ENCODE data around the gene ARHGEF4.
"Not testable (repeated sequence)": the region's sequence is repeated elsewhere in the genome, so short reads cannot be mapped to it uniquely, and the experiment has no call there.

The ARHGEF4 gene

DNA sequence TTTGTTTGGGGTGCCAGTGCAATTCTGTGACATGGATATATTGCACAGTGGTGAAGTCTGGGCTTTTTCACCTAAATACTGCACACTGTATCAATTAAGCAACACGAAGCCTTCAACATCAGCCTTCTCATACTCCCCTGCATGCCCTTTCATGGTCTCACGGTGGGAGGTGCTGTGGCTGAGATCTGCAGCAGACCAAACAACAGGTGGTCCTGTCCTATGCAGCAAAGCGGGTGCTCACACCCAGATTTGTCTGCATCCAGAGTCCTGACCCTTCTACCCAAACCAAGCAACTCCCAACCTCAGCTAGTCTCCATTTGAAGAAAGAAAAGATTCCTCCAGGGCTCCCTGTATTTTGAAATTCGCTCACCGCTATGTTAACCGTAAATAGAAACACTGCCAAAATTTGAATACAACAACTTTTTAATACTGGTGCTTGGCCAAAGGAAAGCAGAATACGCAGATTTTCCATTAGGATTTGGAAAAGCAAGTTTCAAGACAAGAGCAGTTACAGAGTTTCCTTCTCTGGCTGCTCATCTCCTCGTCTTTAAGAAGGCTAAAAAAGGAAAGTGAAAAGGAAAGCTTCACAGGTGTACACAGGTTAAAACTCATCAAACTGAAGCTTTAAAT is 221.6 kb downstream of the ARHGEF4 start:
- no peak for DNase-seq

DNA sequence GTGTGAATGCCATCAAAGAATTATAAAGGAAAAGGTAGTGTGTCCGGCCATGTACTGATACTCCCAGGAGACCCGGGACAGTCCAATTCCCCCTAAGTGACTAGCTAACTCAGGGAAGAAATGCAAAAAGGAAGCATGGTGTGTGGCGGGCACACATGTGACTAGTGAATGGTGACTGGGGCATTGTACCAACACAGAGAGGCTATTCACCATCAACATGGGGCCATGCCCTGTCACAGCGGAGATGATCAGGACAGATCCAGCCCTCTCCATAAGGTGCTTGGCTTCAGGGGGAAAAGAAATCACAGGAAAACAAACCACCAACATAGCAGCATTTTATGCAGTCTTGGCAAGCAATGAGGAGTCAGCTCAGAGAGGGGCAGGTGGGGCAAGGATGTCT is 222.2 kb downstream of the ARHGEF4 start:
- no peak for DNase-seq

DNA sequence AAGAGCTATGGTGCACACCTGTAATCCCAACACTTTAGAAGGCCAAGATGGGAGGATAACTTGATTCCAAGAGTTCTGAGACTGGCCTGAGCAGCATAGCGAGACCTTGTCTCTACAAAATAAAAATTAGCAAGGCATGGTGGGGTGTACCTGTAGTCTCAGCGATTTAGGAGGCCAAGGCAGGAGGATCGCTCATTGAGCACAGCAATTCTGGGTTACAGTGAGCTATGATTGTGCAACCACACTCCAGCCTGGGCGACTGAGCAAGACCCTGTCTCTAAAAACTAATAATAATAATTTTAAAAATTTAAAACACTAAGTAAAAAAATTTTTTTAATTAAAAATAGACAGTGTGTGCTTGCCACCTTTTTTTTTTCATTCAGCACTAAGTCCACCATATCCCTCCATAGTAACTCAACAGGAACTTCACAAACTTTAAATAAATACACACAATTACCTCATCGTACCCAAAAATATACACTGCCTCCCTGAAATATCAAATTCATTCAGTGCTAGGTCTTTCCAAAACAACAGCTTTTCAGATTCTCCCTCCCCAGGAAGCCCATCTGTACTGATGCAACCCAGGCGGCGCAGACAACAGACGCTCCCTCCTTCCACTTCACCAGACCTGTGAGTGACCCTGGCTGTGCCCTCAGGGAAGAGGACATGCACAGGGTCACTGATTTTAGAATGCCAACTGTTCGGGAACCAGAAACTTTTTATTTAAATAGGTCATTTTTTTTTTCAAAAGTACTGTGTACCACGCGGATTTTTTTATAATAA is 227.0 kb downstream of the ARHGEF4 start:
- DNase-seq, result no peak

DNA sequence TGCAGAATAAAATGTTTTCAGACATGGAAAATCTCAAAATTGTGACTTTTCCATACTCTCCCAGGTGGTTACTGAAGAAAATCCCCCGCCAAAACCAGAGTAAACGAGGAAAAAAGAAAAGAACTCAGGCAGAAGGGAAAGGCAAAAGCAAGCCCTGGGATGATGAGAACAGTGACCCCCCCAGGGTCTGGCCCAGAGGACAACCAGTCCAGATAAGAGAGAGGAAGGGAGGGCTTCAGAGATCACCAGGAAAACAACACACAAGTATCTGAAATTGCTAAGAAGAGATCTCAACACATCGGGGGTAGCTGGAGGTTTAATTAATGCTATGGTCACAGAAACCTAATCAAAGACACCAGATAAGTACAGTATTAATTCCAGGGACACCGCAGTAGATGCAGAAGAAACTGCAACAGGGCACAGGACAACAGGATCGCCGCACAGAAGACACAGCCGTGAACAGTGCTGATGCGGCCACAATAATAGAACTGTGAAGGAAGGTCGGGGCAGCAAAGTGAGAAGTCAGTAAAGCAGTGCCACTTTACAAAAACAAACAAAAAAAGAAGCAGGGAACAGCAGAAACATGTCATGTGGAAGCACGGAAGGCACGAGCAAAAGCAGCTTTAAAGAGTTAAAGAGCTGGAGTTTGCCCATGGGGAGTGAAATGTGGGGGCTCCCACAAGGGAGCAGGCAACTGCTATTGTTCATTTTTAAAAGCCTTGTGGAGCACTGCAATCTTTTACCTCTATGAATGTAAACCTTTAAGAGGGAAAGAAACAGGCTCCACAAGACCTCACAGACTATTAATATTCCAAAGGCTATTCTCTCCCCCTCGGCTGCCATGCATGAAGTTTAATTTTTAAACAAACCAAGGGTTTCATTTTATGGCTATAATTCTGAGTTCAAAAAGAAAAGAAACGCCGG is 228.1 kb downstream of the ARHGEF4 start:
- no peak for DNase-seq

DNA sequence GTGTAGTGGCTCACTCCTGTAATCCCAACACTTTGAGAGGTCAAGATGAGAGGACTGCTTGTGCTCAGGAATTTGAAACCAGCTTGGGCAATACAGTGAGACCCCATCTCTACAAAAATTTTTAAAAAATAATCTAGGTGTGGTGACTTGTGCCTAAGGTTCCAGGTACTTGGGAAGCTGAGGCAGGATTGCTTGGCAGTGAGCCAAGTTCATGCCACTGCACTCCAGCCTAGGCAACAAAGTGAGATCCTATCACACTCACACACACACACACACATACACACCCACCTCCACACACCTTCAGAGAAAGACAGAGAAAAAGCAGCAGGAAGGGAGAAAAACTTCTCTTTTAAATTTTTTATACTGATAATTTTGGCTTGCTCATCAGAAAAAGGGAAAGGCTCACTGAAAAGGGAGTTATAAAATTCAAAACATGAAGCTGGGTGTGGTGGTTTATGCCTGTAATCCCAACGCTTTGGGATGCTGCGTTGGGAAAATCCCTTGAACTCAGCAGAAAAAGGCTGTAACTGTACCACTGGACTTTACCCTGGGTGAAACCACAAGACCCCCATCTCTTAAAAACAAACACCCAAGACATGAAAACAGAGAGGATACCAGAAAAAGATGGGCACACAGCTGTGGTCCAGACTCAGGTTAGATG is 230.9 kb downstream of the ARHGEF4 start:
- DNase-seq, result no peak

DNA sequence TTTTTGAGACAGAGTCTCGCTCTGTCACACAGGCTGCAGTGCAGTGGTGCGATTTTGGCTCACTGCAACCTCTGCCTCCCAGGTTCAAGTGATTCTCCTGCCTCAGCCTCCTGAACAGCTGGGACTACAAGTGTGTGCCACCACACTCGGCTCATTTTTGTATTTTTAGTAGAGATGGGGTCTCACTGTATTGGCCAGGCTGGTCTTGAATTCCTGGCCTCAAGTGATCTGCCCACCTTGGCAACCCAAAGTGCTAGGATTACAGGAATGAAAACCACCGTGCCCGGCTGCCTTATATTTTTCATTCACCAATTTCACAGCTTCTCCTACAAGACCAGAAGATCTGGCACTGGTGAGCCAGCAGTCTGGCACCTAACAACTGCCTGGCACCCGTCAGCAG is 231.5 kb downstream of the ARHGEF4 start:
- not testable (repeated sequence) for DNase-seq

DNA sequence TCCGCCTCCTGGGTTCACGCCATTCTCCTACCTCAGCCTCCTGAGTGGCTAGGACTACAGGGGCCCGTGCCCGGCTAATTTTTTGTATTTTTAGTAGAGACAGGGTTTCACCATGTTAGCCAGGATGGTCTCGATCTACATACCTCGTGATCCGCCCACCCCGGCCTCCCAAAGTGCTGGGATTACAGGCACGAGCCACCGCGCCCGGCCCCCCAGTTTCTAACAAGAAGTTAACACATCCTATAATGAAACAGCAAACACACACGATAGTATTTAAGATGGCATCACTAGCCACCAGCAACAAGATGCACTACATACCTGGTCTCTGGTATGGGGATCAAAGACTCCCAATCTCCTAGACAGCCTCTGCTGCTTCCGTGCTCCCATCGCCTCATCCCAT is 238.9 kb downstream of the ARHGEF4 start:
- not testable (repeated sequence) for DNase-seq

DNA sequence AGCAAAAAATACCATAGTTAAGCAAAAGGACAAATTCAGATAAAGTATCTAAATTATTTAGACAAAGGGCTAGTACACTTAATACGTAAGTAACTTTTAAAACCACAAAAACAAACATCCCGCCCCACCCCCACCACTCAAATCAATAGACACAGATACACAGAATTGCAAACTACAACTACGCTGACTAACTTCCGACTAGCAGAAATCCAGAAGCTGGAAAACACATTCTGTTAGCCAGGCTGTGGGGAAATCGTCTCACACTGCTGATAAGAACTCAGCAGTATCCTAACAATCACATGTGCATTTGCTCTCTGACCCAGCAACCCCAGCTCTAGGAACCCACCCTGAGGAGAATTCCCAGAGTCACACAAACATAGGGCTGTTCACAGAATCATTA is 240.0 kb downstream of the ARHGEF4 start:
- no peak for DNase-seq

DNA sequence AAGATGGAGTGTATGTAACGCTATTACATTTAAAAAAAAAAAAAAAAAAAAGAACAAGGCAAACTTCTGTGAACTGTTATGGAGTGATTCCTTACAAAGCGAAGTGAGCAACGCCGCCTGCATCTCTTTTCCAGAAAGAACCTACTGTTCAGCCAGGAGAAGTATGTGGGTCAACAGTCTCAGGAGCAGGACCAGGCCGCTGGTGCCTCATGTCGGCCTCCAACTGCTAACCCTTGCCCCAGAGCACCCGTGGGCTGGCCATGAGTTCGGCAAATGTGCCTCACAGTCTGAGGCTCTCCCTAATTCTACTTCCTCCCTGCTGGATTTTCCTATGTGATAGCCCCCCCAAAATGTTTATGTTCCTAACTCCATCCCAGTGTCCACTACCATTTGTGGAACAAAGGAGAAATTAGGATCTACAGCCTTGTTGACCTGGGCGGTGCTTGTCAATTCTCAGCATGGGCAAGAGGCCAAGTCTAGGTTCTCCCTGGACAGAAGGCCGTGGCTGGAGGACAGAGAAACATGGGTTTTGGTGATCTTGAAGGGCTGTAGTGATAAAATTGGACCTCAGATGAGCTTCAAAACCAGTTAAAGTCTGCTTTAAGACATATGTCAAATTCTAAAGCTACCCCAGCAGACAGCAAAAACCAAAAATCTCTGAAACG is 240.6 kb downstream of the ARHGEF4 start:
- no peak for DNase-seq

DNA sequence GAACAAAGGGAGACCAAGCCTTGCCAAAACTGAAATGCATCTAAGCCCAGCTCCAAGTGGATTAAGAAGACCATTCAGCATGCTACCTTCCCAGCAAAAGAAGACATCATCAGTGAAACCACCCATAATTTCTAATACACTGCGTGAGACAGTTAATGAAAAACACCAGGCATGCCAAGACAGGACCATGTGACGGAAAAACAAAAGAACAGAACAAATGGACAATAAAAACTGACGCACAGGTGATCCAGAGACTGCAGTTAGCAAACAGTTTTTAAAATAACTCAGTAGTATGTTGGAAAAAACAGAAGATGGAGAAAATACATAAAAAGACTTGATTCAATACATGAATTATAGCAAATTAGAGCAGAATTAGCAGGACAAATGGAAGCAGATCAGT is 241.3 kb downstream of the ARHGEF4 start:
- no peak for DNase-seq

DNA sequence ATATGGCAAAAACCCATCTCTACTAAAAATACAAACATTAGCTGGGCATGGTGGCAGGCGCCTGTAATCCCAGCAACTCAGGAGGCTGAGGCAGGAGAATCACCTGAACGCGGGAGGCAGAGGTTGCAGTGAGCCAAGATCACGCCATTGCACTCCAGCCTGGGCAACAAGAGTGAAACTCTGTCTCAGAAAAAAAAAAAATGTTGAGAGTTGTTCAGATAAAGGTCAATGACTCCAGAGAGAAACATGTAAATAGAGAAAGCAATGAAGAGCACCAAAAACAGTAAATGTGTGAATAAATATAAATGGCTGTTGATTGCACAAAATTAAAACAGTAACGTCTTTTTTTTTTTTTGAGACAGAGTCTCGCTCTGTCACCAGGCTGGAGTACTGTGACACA is 243.2 kb downstream of the ARHGEF4 start:
- DNase-seq, result not testable (repeated sequence)

DNA sequence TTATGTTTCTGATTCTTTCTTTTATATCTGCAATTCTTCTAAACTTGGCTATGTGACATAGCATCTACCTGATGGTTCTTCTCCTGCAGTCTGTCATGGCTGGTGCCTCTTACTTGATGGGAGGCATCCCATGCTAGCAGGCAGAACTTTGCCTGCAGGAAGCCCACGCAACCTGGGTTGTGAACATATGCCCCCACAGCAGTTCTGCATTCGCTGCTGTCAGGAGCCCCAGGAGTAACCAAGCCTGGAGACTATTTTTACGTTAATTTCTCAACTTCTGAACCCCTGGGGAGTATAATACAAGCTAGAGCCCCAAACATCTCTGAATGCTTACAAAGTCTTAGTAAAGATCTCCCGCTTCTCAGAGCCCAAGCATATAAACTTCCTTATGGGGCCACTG is 244.5 kb downstream of the ARHGEF4 start:
- DNase-seq, result no peak

DNA sequence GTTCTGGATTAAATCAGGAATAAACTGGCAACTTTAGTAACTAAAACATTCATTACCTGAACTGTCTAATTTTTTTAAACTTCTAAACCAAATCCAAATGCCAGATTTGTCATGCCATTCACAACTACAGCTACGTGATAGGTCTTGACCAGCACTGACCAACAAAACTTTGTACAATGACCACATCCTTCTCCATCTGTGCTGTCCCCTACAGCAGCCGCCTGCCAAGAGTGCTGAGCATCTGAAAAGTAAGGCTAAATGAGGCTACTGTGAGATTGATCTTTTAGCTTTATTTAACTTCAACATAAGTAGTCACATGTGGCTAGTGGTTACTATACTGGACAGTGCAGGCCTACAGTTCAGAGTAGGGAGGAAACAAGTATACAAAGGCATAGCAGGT is 248.9 kb downstream of the ARHGEF4 start:
- no peak for DNase-seq

DNA sequence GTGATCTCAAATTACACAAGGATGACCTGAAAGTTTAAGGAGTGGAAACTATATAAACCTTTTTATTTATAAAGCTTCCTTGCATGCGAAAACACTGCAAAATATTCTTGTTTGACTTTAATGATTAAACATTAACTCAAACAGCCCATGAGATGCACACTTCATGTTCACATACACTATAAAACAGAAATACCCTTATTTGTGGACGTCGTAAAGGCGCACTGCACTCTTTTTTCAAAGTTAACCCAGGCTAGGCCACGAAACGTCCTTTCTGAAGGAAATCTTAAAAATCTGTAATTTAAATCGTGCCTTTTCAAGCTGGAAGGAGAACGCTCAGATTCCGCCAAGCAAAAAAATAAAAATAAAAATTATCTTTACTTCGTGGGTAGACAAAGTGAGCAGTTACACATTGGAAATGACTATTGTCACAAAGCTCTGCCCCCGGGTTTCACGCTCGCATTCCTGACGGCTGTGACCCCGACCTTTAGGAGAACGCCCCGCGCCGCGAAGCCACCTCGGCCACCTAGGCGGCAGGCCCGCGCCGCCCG is 255.8 kb downstream of the ARHGEF4 start:
- no peak for DNase-seq

DNA sequence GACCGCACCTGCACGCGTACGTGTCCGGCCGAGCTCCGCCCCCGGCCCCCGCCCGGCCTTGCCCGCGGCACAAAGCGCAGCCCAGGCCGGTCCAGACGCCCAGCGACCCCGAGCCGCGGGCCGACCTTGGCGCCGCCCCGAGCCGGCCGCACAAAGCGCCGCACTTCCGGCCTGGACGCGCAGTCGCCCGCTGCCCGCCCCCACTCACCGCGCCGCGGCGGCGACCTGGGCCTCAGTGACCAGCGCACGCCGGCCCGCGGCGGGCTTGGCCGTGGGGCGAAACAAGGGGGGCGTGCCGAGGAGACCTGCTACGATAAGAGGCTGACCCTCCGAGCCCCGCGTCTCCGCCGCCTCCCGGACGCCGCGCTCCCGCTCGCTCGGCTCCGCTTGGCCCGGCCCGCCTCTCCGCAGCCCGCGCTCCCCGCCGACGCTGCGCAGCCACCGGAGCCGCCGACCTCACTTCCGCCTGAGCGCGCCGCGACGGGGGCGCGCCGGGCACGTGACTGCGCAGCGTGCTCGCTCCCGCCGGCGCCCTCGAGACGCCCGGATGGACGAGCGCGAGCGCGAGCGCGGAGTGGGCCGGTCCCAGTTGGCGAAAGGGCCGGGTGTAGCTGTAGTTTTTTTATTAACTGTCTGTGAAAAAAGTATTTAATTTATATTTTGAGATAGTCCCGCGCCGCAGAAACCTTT is 256.4 kb downstream of the ARHGEF4 start, which contains the start of gene FAM168B:
Gene FAM168B (minus strand): TSS at position 455 of the 690 bp plus-strand sequence. CDS start 10,814 bp downstream, outside the sequence.
- DNase-seq, result peak; percentile 94

DNA sequence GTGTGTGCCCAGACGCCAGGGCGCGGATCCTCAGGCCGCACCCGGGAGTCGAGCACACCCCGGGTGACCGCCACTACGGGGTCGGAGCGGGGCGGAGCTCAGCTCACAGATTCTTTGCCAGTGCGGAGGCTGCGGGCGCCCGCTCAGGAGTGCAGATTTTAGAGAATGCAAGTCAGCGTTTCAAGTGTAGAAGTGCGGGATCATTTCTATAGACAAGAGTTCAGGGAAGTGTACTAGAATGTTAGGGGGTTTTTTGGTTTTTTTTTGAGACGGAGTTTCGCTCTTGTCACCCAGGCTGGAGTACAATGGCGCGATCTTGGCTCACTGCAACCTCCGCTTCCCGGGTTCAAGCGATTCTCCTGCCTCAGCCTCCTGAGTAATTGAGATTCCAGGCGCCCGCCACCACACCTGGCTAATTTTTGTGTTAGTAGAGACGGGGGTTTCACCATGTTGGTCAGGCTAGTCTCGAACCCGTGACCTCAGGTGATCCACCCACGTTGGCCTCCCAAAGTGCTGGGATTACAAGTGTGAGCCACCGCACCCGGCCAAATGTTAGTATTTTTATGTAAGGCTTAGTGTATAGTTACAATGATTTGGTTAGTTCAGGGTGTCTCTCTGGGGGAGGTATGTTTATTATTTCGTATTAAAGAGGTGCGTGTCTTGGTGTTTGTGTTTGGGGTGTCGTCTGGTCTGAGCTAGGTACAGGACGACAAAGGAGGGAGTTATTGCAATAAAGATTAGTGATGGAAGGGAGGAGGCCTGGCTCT is 257.2 kb downstream of the ARHGEF4 start:
- DNase-seq, result peak; percentile 70

DNA sequence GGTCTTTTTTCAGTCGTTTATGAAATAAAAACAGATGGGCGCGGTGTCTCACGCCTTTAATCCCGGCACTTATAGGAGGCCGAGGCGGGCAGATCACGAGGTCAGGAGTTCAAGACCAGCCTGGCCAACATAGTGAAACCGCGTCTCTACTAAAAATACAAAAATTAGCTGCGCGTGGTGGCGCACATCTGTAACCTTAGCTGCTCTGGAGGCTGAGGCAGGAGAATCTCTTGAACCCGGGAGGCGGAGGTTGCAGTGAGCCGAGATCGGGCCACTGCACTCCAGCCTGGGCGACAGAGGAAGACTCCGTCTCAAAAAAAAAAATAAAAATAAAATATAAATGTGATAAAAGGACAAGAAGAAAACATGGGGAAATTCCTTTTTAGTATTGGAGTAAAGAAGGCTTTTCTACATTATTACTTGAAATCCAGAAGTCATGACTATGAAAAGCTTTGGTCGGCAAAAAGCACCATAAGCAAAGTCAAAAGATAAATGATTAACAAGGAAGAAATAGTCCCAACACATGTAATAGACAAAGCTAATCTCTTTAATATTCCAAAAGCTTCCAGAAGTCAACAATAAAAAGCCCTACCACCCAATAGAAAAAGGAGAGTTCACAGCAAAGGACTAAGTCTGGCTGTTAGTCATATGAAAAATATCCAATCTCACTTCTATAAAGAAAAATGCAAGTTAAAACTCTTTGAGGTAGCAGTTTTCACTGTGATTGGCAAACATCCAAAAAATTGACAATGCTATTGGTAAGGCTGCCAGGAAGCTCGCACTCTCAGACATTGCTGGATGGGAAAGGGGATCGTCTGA is 258.0 kb downstream of the ARHGEF4 start:
- DNase-seq, result no peak

Data from activated CD8-positive, alpha-beta memory T cell treated with anti-CD3 and anti-CD28 coated beads for 24 hours (primary cell).